ENCODE results near the gene GARNL3. TPM values are rescaled to one million over a fixed set of nuclear protein-coding genes. Genes with fewer than 3 reads are reported as not detected.

Gene GARNL3
- total RNA-seq, 1 donor from 2014 or later: 21.4 TPM

- H3K27ac Mint-ChIP-seq: no peak overlapping the region
- H3K4me3 Mint-ChIP-seq (ENCODE audit: low read depth): no peak overlapping the region
- no peaks in the 10 kb centered on the region for H3K9me3 Mint-ChIP-seq (ENCODE audit: low read depth)
- H3K27me3 Mint-ChIP-seq: no peaks in the 10 kb centered on the region
- H3K36me3 Mint-ChIP-seq (ENCODE audit: insufficient read depth): no peaks in the 10 kb centered on the region
- no peak for TF ChIP-seq CTCF (IDR thresholded peaks at IDR 0.05; ENCODE audit: unreplicated experiment)
- no peaks in the 10 kb centered on the region for H3K4me1 Mint-ChIP-seq (ENCODE audit: low read depth)
- DNase-seq (ENCODE audit: low spot score, unreplicated experiment): no peak
Observed at GRCh38 chr9:127360250-127360649, 95.7 kb downstream of the GARNL3 start.

GRCh38 chr9:127360829-127361228, 96.3 kb downstream of the GARNL3 start:
- no peak for DNase-seq (ENCODE audit: low spot score, unreplicated experiment)
- no peak overlapping the region for H3K27ac Mint-ChIP-seq
- no peak for TF ChIP-seq CTCF (IDR thresholded peaks at IDR 0.05; ENCODE audit: unreplicated experiment)
- no peaks in the 10 kb centered on the region for H3K36me3 Mint-ChIP-seq (ENCODE audit: insufficient read depth)
- H3K27me3 Mint-ChIP-seq: no peaks in the 10 kb centered on the region
- H3K9me3 Mint-ChIP-seq (ENCODE audit: low read depth): no peaks in the 10 kb centered on the region
- H3K4me1 Mint-ChIP-seq (ENCODE audit: low read depth): no peaks in the 10 kb centered on the region
- no peak overlapping the region for H3K4me3 Mint-ChIP-seq (ENCODE audit: low read depth)

- no peak for TF ChIP-seq CTCF (IDR thresholded peaks at IDR 0.05; ENCODE audit: unreplicated experiment)
- H3K36me3 Mint-ChIP-seq (ENCODE audit: insufficient read depth): no peaks in the 10 kb centered on the region
- no peak overlapping the region for H3K27ac Mint-ChIP-seq
- H3K27me3 Mint-ChIP-seq: no peaks in the 10 kb centered on the region
- no peaks in the 10 kb centered on the region for H3K4me1 Mint-ChIP-seq (ENCODE audit: low read depth)
- no peak overlapping the region for H3K4me3 Mint-ChIP-seq (ENCODE audit: low read depth)
- DNase-seq (ENCODE audit: low spot score, unreplicated experiment): no peak
- no peaks in the 10 kb centered on the region for H3K9me3 Mint-ChIP-seq (ENCODE audit: low read depth)
Observed at GRCh38 chr9:127361561-127361960, 97.0 kb downstream of the GARNL3 start.

- no peak for TF ChIP-seq CTCF (IDR thresholded peaks at IDR 0.05; ENCODE audit: unreplicated experiment)
- Mint-ChIP-seq H3K27me3 (no peaks in the 10 kb centered on the region), H3K4me1 (ENCODE audit: low read depth) (peaks cover 1% of the 10 kb centered on the region), H3K27ac (no peak overlapping the region), H3K9me3 (ENCODE audit: low read depth) (no peaks in the 10 kb centered on the region), H3K36me3 (ENCODE audit: insufficient read depth) (no peaks in the 10 kb centered on the region), H3K4me3 (ENCODE audit: low read depth) (no peak overlapping the region)
- DNase-seq (ENCODE audit: low spot score, unreplicated experiment): no peak
Observed at GRCh38 chr9:127362829-127363228, 98.3 kb downstream of the GARNL3 start.

- DNase-seq (ENCODE audit: low spot score, unreplicated experiment): no peak
Observed at GRCh38 chr9:127365461-127365860, 100.9 kb downstream of the GARNL3 start.

More at GRCh38 chr9:127365461-127365860, 100.9 kb downstream of the GARNL3 start:
- H3K27ac Mint-ChIP-seq: no peak overlapping the region
- no peak for TF ChIP-seq CTCF (IDR thresholded peaks at IDR 0.05; ENCODE audit: unreplicated experiment)
- H3K9me3 Mint-ChIP-seq (ENCODE audit: low read depth): no peaks in the 10 kb centered on the region
- peaks cover 1% of the 10 kb centered on the region for H3K4me1 Mint-ChIP-seq (ENCODE audit: low read depth)
- peaks cover 15% of the 10 kb centered on the region for H3K27me3 Mint-ChIP-seq
- H3K36me3 Mint-ChIP-seq (ENCODE audit: insufficient read depth): peaks cover 2% of the 10 kb centered on the region
- no peak overlapping the region for H3K4me3 Mint-ChIP-seq (ENCODE audit: low read depth)

Measured in progenitor cell of endocrine pancreas (in vitro differentiated cells).